NCI-H510A (cell line): Measurements from ENCODE around the gene TMC7.
A peak's percentile ranks its signal among the peaks of the same experiment; 100 is the strongest.

Experiments used
- DNase-seq: peaks from one replicate; lab custom pipeline; 2025; lab: John Stamatoyannopoulos, UW

The TMC7 gene

GRCh38 chr16:19090916-19091315, 107.2 kb downstream of the TMC7 start:
- no peak for DNase-seq

GRCh38 chr16:19092653-19093410, 109.1 kb downstream of the TMC7 start:
- DNase-seq, result no peak

GRCh38 chr16:19093631-19094541, 110.2 kb downstream of the TMC7 start:
- no peak for DNase-seq

GRCh38 chr16:19094542-19095365, 111.0 kb downstream of the TMC7 start:
- peak; percentile 47 for DNase-seq

GRCh38 chr16:19095654-19096053, 111.9 kb downstream of the TMC7 start:
- DNase-seq, result no peak

GRCh38 chr16:19098173-19098572, 114.4 kb downstream of the TMC7 start:
- no peak for DNase-seq

GRCh38 chr16:19102187-19102872, 118.6 kb downstream of the TMC7 start:
- no peak for DNase-seq

GRCh38 chr16:19104607-19105006, 120.9 kb downstream of the TMC7 start:
- DNase-seq, result no peak

GRCh38 chr16:19105131-19105530, 121.4 kb downstream of the TMC7 start:
- no peak for DNase-seq

GRCh38 chr16:19105891-19106624, 122.3 kb downstream of the TMC7 start:
- DNase-seq, result no peak

- DNase-seq, result no peak
These were observed 122.9 kb downstream of the TMC7 start for GRCh38 chr16:19106625-19107020.

- DNase-seq, result no peak
These were observed 124.9 kb downstream of the TMC7 start for GRCh38 chr16:19108409-19109287.

GRCh38 chr16:19109288-19109664, 125.5 kb downstream of the TMC7 start:
- DNase-seq, result no peak

- DNase-seq, result no peak
These were observed 127.0 kb downstream of the TMC7 start for GRCh38 chr16:19110537-19111360.

GRCh38 chr16:19112099-19112407, 128.3 kb downstream of the TMC7 start:
- no peak for DNase-seq
